ENCODE measurements around the gene SRR. TPM values are rescaled to one million over a fixed set of nuclear protein-coding genes. Genes with fewer than 3 reads are reported as not detected.

Gene SRR
- total and polyA plus RNA-seq, 9 of the 15 experiments (the other 6 are each of a cell fraction or from before 2014, with no cell fraction given): 5.0 to 19.4 (median 7.9) TPM

DNA sequence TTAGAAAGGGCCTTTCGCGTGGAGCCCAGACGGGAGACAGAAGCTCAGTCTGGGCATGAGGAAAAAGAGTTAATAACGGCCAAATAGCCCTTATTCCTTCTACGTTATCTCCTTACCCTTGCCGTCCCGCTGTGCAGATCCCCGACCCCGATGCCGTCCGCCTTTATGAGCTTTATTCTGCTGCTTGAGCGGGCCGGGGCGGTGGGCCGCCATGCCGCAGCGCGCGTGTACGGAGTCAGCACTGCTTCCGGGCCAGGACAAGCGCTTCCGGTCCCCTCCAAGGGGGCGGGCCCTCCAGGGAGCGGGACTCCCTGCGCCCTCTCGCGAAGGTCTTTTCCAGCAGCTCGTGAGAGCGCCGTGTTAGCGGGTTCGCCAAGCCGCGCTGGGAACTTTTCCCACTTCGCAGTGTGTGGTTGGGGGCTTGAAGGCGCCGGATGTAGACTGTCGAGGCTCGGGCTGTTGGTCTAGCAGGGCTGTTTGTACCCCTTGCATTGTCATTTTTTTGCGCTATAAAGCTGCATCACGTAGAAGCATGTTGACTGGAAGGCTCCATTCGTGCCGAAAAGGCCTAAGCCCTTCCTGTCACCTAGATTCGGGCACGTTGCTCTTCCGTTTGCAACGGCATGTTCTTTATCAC lies 32.6 kb downstream of the SRR start, which contains the start of gene TSR1 (continued):
- no peak for TF ChIP-seq ZNF518B (CRISPR knock-in tag; IDR thresholded peaks at IDR 0.05)
- no peak for TF ChIP-seq ZNF699 (CRISPR knock-in tag; IDR thresholded peaks at IDR 0.05; ENCODE audit: insufficient replicate concordance)
- TF ChIP-seq RFX7 (CRISPR knock-in tag; IDR thresholded peaks at IDR 0.05): no peak
- TF ChIP-seq SIN3A (IDR thresholded peaks at IDR 0.05; ENCODE audit: borderline replicate concordance in 2 of 2, control insufficient read depth in 1 of 2, low read depth in 2 of 2, low read length in 2 of 2): peak; percentile 86 to 94
- TF ChIP-seq PREB (CRISPR knock-in tag; IDR thresholded peaks at IDR 0.05): no peak
- TF ChIP-seq LEF1 (IDR thresholded peaks at IDR 0.05): no peak
- no peak for TF ChIP-seq RBM14 (IDR thresholded peaks at IDR 0.05; ENCODE audit: borderline replicate concordance, insufficient read depth, low read depth, low read length)
- TF ChIP-seq CTBP1 (IDR thresholded peaks at IDR 0.05; ENCODE audit: borderline replicate concordance): peak; percentile 58; the same call in 1 of the 2 replicates
- no peak for TF ChIP-seq RHOXF2B (CRISPR knock-in tag; conservative IDR thresholded peaks at IDR 0.05)
- no peak for TF ChIP-seq PRMT5 (CRISPR knock-in tag; IDR thresholded peaks at IDR 0.05)
- TF ChIP-seq, protein P1, sequence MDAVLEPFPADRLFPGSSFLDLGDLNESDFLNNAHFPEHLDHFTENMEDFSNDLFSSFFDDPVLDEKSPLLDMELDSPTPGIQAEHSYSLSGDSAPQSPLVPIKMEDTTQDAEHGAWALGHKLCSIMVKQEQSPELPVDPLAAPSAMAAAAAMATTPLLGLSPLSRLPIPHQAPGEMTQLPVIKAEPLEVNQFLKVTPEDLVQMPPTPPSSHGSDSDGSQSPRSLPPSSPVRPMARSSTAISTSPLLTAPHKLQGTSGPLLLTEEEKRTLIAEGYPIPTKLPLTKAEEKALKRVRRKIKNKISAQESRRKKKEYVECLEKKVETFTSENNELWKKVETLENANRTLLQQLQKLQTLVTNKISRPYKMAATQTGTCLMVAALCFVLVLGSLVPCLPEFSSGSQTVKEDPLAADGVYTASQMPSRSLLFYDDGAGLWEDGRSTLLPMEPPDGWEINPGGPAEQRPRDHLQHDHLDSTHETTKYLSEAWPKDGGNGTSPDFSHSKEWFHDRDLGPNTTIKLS (IDR thresholded peaks at IDR 0.05; ENCODE audit: borderline replicate concordance, low read depth): peak; percentile 71; the same call in 1 of the 2 replicates
- TF ChIP-seq PHTF2 (CRISPR knock-in tag; IDR thresholded peaks at IDR 0.05): no peak
- peak; percentile 74 for TF ChIP-seq SAP30 (IDR thresholded peaks at IDR 0.05; ENCODE audit: borderline replicate concordance, insufficient read depth, low read depth, low read length, poor library complexity, severe bottlenecking)
- TF ChIP-seq EP300 (IDR thresholded peaks at IDR 0.05; ENCODE audit: low read length): no peak
- TF ChIP-seq MTA3 (IDR thresholded peaks at IDR 0.05; ENCODE audit: borderline replicate concordance): peak; percentile 48; the same call in 1 of the 2 replicates
- TF ChIP-seq, protein P2, sequence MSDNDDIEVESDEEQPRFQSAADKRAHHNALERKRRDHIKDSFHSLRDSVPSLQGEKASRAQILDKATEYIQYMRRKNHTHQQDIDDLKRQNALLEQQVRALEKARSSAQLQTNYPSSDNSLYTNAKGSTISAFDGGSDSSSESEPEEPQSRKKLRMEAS (CRISPR knock-in tag; IDR thresholded peaks at IDR 0.05): peak; percentile 89
- no peak for TF ChIP-seq KLF16 (IDR thresholded peaks at IDR 0.05)
- TF ChIP-seq, protein P3, sequence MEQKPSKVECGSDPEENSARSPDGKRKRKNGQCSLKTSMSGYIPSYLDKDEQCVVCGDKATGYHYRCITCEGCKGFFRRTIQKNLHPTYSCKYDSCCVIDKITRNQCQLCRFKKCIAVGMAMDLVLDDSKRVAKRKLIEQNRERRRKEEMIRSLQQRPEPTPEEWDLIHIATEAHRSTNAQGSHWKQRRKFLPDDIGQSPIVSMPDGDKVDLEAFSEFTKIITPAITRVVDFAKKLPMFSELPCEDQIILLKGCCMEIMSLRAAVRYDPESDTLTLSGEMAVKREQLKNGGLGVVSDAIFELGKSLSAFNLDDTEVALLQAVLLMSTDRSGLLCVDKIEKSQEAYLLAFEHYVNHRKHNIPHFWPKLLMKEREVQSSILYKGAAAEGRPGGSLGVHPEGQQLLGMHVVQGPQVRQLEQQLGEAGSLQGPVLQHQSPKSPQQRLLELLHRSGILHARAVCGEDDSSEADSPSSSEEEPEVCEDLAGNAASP (IDR thresholded peaks at IDR 0.05): no peak
